Measurements from ENCODE around the gene SDC3. TPM values are rescaled to one million over a fixed set of nuclear protein-coding genes. Genes with fewer than 3 reads are reported as not detected.

SDC3 gene
- total RNA-seq, 1 experiment from 2014 or later: 15.5 TPM

- no peak for DNase-seq (ENCODE audit: low spot score)
Observed at GRCh38 chr1:30822006-30822405, 86.6 kb downstream of the SDC3 start.

- no peak for DNase-seq (ENCODE audit: low spot score)
Observed at GRCh38 chr1:30820299-30820698, 88.3 kb downstream of the SDC3 start.

Other genes starting within 250 kb of the SDC3 start
- gene MATN1, start 185.2 kb downstream of the SDC3 start, total RNA-seq (2014; rRNA removed; shearing (Covaris generic)): 0.06 and 0.51 TPM in 2 replicates
- 0.10 TPM in 1 of 2 replicates, not detected in the other for gene LAPTM5, start 151.0 kb downstream of the SDC3 start, total RNA-seq (2014; rRNA removed; shearing (Covaris generic))
- gene PUM1, start 157.0 kb upstream of the SDC3 start, total RNA-seq (2014; rRNA removed; shearing (Covaris generic)): 29.6 and 31.7 TPM in 2 replicates

Measured in H4 (cell line).